Lung (tissue), 12 donors: ENCODE measurements around the gene SRRM3. TPM values are rescaled to one million over a fixed set of nuclear protein-coding genes. Genes with fewer than 3 reads are reported as not detected.
A peak's percentile ranks its signal among the peaks of the same experiment; 100 is the strongest.

Experiments used
- ATAC-seq: fragments of 200-7000 bp; cut with Tn5 transposase; one replicate; pipeline ENCODE4 v1.9.1; 2020; ENCODE audit warnings: moderate number of reproducible peaks; ENCODE audit not compliant: insufficient read depth, low FRiP score
- DNase-seq, 3 donors: peaks; one replicate each; pipeline ENCODE4 v3.0.0-alpha.2; 2013 to 2017
- H3K27ac ChIP-seq, 2 donors: one replicate each; pipeline ENCODE4 v1.5.1; 2013; ENCODE audit warnings: mild to moderate bottlenecking in 2 of 2, moderate library complexity in 2 of 2, control low read depth in 1 of 2, inconsistent platforms in 1 of 2, low read depth in 1 of 2, low read length in 1 of 2
- H3K27me3 ChIP-seq, 3 donors: one replicate each; pipeline ENCODE4 v1.5.1; 2013; ENCODE audit warnings: low read length in 2 of 3; ENCODE audit not compliant: control insufficient read depth in 3 of 3, insufficient read depth in 3 of 3
- H3K36me3 ChIP-seq, 4 donors: one replicate each; pipeline ENCODE4 v1.5.1; 2013; ENCODE audit warnings: low read length in 4 of 4, mild to moderate bottlenecking in 1 of 4, moderate library complexity in 1 of 4; ENCODE audit not compliant: control insufficient read depth in 4 of 4, insufficient read depth in 4 of 4
- H3K4me1 ChIP-seq, 5 donors: one replicate each; pipeline ENCODE4 v1.5.1; 2013; ENCODE audit warnings: low read length in 5 of 5, mild to moderate bottlenecking in 2 of 5, moderate library complexity in 1 of 5; ENCODE audit not compliant: control insufficient read depth in 5 of 5, insufficient read depth in 5 of 5
- H3K4me3 ChIP-seq: one replicate; pipeline ENCODE4 v1.5.1; 2013; ENCODE audit warnings: mild to moderate bottlenecking, control low read depth, moderate library complexity
- H3K9ac ChIP-seq, 2 donors: one replicate each; pipeline ENCODE4 v1.5.1; 2013; ENCODE audit warnings: low read length in 2 of 2, control low read depth in 1 of 2; ENCODE audit not compliant: insufficient read depth in 1 of 2
- H3K9me3 ChIP-seq, 4 donors: one replicate each; pipeline ENCODE4 v1.5.1; 2013; ENCODE audit warnings: low read length in 3 of 4, mild to moderate bottlenecking in 1 of 4, moderate library complexity in 1 of 4; ENCODE audit not compliant: control insufficient read depth in 4 of 4, insufficient read depth in 3 of 4
- WGBS, 2 donors: extraction: QIAGEN DNeasy Blood & Tissue Kit; methylation state at CpG; one replicate each; pipeline ENCODE4 v1.1.7; 2013; 5-methylcytosine and 5-hydroxymethylcytosine counted together
- polyA plus RNA-seq, 2 donors: library from polyadenylated mRNA; stranded (reverse); fragments of 200-250 nt; gene quantifications; one replicate each; pipeline ENCODE4 v1.2.1, GENCODE V29; 2013
- total RNA-seq, 2 donors: library from RNA; depleted of rRNA in 1 of 2; stranded (reverse); fragments of >200 nt in 1 of 2; gene quantifications; one replicate each; pipeline ENCODE4 v1.2.1, GENCODE V29; 2014 to 2021
- TF ChIP-seq, protein P1 (sequence below): IDR thresholded peaks from 2 replicates; pipeline ENCODE4 v1.5.1; 2012; ENCODE audit warnings: mild to moderate bottlenecking; ENCODE audit errors: control extremely low read depth, extremely low read depth
- donor health status: control.
- donor health status: control.
- donor health status: Bipolar disorder and iron deficiency.
- donor health status: healthy.
- donor health status: DM: yes; HTN: yes; CAD: no.

SRRM3 gene
- total and polyA plus RNA-seq, 4 donors, result 0.14 to 0.83 (median 0.63) TPM

DNA sequence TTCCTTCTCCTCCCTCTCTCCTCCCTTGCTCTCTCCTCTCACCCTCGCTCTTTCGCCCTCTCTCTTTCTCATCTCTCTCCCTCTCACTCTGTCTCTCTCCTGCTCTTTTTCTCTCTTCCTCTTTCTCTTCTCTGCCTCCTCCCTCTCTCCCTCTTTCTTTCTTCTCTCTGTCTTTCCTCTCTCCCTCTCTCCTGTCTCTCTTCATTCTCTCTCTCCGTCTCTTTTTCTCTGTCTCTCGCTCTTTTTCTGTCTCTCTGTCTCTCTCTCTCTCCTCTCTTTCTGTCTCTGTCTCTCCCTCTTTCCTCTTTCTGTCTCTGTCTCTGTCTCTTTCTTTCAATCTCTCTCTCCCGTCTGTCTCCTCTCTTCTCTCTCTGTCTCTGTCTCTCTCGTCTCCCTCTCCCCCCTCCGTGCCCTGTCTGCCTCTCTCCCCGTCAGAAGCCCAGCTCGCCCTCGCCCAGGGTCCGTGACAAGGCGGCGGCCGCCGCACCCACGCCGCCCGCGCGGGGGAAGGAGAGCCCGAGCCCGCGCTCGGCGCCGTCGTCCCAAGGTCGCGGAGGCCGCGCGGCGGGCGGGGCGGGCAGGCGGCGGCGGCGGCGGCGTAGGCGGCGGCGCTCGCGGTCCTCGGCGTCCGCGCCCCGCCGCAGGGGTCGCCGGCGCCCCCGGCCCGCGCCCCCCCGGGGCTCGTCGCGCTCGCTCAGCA lies 79.5 kb downstream of the SRRM3 start:
- no peaks in the 10 kb centered on the region for H3K36me3 ChIP-seq
- H3K4me3 ChIP-seq, result peak overlapping the region; percentile 24
- WGBS, 2 donors, result 3 to 6% methylated on average over 27 to 63 of the region's 63 CpGs
- H3K9me3 ChIP-seq, result peaks cover 0 to 3% (median 0%) of the 10 kb centered on the region in 4 donors
- no peak overlapping the region for H3K9ac ChIP-seq
- DNase-seq, result peak in 1 of 3 donors; percentile 16
- H3K27me3 ChIP-seq, result peaks cover 0 to 56% (median 27%) of the 10 kb centered on the region in 3 donors
- TF ChIP-seq, protein P1, sequence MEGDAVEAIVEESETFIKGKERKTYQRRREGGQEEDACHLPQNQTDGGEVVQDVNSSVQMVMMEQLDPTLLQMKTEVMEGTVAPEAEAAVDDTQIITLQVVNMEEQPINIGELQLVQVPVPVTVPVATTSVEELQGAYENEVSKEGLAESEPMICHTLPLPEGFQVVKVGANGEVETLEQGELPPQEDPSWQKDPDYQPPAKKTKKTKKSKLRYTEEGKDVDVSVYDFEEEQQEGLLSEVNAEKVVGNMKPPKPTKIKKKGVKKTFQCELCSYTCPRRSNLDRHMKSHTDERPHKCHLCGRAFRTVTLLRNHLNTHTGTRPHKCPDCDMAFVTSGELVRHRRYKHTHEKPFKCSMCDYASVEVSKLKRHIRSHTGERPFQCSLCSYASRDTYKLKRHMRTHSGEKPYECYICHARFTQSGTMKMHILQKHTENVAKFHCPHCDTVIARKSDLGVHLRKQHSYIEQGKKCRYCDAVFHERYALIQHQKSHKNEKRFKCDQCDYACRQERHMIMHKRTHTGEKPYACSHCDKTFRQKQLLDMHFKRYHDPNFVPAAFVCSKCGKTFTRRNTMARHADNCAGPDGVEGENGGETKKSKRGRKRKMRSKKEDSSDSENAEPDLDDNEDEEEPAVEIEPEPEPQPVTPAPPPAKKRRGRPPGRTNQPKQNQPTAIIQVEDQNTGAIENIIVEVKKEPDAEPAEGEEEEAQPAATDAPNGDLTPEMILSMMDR, result no peak
- no peak for ATAC-seq
- no peak overlapping the region for H3K27ac ChIP-seq
- peaks cover 0 to 9% (median 0%) of the 10 kb centered on the region in 5 donors for H3K4me1 ChIP-seq

DNA sequence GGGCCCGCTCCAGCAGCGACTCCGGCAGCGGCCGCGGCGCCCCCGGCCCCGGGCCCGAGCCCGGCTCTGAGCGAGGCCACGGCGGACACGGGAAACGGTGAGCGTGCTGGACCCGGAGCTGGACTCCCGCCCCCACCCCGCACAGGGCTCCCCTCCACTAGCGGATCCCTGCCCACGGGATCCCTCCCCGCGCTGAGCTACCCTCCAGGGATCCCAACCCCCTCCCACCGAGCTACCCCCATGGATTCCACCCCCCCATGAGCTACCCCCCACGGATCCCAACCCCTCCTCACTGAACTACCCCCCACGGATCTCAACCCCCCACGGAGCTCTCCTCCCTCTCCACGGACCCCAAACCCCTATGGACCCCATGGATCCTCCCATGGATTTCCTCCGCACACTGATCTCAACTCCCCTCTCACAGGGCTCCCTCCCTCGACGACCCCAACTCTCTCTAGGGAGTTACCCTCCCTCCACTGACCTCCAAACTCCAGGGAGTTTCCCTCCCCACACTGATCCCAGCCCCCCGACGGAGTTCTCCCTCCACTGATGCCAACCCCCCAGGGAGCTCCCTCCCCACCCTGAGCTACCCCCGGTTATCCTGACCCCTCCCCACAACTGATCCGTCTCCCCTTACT lies 80.1 kb downstream of the SRRM3 start:
- 2 to 3% methylated on average over 20 to 36 of the region's 36 CpGs for WGBS, 2 donors
- Histone ChIP-seq H3K36me3 (no peaks in the 10 kb centered on the region), H3K4me1 (peaks cover 0 to 9% (median 0%) of the 10 kb centered on the region in 5 donors), H3K27ac (no peak overlapping the region), H3K4me3 (no peak overlapping the region), H3K9ac (no peak overlapping the region), H3K27me3 (peaks cover 0 to 56% (median 27%) of the 10 kb centered on the region in 3 donors), H3K9me3 (peaks cover 0 to 3% (median 0%) of the 10 kb centered on the region in 4 donors)
- no peak for ATAC-seq
- no peak for DNase-seq
- TF ChIP-seq, protein P1, result no peak

DNA sequence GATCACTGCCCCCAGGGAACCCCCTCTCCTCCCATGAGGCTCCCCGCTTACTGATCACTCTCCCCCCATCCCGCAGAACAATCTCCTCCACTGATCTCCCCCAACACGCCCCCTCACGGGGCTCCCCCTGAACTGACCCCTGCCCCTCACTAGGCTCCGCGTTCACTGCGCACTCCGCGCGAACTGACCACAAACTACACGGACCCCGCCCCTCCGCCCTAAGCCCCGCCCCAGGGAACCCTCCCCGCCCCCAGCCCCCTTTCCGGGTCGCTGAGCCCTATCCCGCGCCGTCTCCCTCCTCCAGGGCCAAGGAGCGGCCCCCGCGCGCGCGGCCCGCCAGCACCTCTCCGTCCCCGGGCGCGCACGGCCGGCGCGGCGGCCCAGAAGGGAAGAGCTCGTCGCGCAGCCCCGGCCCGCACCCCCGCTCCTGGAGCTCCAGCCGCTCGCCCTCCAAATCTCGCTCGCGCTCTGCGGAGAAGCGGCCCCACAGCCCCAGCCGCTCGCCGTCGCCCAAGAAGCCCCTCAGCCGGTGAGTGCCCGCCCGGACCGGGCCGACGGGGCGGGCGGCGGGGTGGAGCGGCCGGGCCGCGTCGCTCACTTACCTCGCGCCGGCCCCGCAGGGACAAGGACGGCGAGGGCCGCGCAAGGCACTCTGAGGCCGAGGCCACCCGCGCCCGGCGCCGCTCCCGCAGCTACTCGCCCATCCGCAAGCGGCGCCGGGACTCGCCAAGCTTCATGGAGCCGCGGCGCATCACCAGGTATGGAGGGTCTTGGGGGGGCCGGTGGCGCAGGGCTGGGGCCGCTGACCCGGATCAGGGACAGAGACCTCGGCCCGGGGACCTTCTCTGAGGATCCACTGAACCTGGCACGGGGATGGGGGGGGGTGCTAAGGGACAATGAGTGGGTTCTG lies 80.9 kb downstream of the SRRM3 start:
- Histone ChIP-seq H3K4me3 (peak overlapping the region; percentile 19), H3K27ac (no peak overlapping the region), H3K9ac (no peak overlapping the region), H3K36me3 (no peaks in the 10 kb centered on the region), H3K27me3 (peaks cover 0 to 56% (median 27%) of the 10 kb centered on the region in 3 donors), H3K4me1 (peaks cover 0 to 9% (median 0%) of the 10 kb centered on the region in 5 donors), H3K9me3 (peaks cover 0 to 3% (median 0%) of the 10 kb centered on the region in 4 donors)
- ATAC-seq (peak; percentile 21), DNase-seq (peak in 1 of 3 donors; percentile 48)
- TF ChIP-seq, protein P1, result no peak
- 2 to 3% methylated on average over 69 to 98 of the region's 98 CpGs for WGBS, 2 donors
